NOMO-1 (cell line): ENCODE measurements around the gene STARD10.
"Not testable (repeated sequence)": the region's sequence is repeated elsewhere in the genome, so short reads cannot be mapped to it uniquely, and the experiment has no call there.

Experiments used
- DNase-seq, 2 experiments: peaks; one replicate each; lab custom pipeline; 2025; ENCODE audit not compliant: unreplicated experiment in 2 of 2; lab: John Stamatoyannopoulos, UW

The STARD10 gene

DNA sequence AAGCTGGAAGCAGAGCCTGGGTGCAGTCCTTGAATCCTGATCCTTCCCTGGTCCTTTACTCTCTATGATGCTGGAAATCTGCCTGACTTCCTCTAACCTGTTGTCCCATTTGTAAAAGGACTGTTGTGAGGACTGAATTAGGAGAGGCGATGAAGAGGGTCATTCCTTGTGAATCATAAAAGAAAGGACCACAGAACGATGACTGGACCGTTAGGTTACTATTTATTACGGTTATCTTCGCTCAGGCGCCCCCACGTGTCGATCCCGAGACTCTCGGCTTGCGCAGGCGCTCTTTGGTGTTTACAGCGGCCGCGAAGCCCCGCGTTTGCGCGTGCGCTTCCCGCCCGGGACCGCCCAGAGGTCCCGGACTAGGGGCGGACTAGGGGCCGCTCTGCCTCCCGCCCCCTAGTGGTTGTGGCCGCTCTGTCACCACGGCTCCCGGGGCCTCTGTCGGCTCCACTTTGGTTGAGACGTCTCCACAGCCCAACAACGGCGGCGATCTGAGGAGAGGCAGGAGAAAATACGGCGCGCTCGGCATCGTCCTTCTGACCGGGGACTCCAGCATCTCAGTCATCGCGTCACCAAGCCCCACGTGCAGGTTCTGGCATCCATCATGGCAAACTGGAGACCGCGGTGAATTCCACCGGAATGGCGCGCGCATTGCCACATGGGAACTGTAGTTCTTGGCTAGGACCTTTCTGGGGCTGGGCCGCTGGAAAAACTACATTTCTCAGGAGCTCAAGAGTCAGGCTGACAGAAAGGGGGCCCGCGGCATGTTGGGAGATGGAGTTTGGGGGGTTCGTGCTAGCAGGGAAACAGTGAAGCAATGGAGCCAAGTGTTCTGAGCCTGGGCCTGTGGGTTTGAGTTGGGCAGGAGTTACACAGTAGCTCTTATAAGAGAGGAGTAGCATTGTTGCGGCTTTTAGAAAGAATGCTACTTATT lies at the start of gene STARD10:
STARD10 (minus strand) TSS at position 623 of the 943 bp plus-strand sequence. CDS start 12,866 bp downstream, outside the sequence.
- DNase-seq, result peak; percentile 92 to 94

DNA sequence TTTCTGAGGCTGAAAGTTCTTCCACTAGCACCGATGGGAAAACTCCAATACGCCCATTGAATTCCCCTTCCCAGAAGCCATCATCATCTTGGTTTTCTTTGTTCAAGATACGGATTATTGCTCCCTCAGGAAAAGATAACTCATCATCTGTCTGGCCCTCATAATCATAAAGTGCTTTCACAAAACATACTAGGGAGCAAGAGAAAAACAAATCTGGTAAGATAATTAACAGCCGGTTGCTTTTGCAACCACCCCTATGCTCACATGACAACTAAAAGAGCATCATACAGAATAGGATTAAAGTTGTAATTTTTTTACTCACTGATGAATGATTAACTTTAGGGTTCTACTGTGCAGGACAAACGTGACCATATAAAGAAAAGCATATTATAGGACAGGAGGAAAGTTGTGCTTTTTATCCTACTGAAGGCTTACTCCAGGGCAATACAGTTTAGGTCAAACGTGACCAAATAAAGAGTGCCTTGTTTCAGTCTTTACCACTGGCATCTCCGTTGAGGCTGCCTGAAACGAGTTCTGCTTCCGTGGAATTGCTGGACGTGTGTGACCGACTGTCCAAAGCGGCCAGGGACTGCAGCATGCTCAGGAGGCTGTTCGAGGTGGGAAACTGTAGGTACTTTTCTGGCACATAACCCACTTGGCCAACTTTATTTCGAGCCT lies 48.9 kb upstream of the STARD10 start:
- DNase-seq, result no peak

GRCh38 chr11:72842126-72842525 lies 48.3 kb upstream of the STARD10 start:
- DNase-seq, result no peak

GRCh38 chr11:72841397-72841796 lies 47.5 kb upstream of the STARD10 start:
- no peak for DNase-seq

DNA sequence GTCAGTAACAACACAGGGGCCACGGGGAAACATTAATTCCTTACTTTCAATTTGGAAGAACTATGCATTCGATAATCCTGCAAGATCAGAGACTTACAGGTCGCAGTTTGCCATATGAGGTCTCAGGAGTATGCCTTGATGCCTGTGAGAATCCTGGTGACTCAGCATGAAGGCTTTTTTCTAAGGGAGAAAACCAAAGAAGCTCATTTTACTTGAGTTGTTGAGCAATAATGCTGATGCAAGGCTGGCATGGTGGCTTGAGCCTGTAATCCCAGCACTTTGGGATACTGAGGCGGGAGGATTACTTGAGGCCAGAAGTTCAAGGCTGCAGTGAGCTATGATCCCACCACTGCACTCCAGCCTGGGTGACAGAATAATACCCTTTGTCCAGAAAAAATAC lies 46.9 kb upstream of the STARD10 start:
- DNase-seq, result no peak

- no peak for DNase-seq
Measured at GRCh38 chr11:72838691-72839305, 45.0 kb upstream of the STARD10 start.

DNA sequence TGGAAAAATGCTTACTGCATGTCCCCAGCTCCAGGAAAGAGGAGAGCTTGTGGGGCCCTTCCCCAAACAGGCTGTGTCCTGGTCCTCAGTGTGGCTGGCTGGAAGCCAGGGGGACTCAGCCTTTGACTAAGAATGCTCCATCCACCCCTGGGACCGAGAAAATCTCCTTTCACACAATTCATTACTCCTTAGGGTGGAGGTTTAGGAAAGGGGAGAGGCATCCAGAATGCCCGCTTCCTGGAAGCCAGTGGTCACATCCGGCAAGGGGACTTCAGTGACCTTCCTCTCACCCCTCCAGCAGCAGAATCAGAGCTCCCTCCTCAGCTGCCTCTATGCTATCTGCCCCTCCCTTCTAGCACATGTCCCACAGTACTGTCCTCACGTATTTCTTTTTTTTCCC lies 42.3 kb upstream of the STARD10 start:
- no peak for DNase-seq

DNA sequence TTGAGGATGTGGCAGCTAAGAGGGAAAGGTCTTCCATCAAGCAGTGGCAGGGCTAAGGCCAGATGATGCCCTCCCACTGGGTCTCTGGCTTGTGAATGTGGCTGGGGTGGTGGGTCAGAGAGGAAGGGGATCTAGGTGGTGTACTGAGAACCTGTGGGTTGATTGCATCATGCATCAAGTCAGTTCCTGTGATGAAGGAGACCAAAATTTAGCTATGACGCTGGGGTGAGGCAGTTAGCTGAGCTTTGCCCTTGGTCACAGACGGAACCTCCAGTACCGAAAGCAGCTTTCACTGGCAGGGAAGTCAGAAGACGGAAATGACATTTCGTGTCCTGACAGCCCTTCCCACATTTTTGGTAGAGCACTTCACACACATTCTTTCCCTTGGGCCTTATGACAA lies 41.1 kb upstream of the STARD10 start:
- peak; percentile 36 to 76 for DNase-seq

DNA sequence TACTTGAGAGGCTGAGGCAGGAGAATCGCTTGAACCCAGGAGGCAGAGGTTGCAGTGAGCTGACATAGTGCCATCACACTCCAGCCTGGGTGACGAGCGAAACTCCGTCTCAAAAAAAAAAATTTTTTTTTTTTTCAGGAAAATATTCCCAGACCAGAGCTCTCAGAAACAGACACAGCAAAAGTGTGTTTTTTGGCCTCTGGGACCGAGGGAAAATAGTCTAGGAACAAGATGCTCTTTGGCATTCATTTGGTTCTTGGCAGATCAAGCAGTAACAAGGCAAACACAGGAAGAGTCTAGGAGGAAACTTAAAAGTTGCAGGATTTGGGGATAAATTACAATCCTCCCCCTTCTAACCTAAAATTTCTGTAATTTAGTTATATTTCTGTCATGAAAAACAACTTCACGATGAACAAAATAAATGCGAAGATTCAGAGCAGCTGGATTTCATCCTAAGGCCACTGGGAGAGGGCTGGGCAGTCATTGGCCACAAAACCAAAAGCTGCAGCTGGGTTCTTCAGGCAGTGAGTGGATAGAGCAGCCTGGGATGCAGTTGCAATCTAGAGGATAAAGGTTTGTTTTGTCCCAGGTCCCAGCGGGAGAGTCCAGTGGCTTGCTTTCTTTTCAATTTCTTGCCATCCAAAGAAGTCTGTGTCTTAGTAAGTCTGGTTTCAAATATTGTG lies 40.1 kb upstream of the STARD10 start:
- no peak for DNase-seq

DNA sequence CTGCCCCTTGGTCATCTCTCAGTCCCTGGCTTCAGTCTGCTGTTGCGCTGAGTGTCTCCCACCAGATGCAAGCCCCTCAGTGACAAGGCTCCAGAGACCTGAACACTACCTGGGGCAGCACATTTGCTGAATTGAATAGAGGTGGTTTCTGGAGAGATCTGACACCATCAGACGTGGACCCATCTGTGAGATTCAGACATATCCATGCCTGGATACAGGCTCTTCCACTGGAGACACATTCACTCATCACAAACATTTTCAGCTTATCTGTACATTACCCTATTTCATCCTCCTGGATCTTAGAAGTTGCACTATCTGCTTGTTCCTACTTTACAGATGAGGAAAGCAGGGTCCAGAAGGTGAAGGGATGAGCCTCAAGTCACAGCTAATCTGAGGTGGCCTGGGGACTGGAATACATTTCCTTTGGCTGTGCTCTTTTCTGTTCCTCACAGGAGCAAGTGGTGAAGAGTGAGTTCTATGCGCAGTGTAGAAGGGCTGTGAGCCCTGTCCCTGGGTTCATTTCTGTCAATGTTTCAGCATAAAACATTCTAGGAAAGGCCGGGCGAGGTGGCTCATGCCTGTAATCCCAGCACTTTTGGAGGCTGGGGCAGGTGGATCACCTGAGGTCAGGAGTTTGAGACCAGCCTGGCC lies 39.4 kb upstream of the STARD10 start:
- DNase-seq, result no peak

DNA sequence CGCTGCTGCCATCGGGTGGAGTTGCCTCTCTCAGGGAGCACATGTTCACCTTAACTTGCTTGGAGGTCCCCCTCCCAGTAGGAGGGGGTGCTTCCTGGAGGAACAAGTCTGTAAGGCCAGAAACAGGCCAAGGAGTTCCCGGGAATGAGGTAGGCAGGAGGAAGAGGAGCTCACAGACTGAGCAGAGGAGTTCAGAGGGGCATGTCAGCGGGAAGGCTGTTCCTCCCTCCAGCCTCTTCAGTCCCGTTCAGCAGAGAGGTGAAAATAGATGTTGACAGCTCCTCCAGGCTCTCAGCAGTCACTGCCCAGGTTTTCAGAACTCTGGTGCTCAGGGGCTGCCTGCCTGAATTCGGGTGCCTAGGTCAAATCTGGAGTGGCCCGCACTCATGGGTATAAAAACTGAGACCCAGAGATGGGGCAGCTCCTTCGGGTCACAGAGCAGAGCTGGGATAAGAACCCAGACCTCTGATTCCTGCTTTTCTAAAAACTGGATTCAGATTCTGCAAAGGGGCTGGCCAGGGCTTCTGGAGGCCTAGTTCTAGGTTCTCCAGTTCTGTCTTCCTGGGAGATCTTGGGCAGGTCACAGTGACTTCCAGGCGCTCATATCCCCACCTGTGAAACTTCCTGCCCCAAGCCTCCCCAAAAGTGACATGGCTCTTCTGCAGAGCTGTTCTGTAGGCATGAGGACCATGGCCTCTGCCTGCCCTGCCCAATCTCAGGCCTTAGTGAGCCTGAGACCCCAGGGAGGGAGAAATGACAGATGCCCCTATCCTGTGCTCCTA lies 38.6 kb upstream of the STARD10 start:
- no peak for DNase-seq

DNA sequence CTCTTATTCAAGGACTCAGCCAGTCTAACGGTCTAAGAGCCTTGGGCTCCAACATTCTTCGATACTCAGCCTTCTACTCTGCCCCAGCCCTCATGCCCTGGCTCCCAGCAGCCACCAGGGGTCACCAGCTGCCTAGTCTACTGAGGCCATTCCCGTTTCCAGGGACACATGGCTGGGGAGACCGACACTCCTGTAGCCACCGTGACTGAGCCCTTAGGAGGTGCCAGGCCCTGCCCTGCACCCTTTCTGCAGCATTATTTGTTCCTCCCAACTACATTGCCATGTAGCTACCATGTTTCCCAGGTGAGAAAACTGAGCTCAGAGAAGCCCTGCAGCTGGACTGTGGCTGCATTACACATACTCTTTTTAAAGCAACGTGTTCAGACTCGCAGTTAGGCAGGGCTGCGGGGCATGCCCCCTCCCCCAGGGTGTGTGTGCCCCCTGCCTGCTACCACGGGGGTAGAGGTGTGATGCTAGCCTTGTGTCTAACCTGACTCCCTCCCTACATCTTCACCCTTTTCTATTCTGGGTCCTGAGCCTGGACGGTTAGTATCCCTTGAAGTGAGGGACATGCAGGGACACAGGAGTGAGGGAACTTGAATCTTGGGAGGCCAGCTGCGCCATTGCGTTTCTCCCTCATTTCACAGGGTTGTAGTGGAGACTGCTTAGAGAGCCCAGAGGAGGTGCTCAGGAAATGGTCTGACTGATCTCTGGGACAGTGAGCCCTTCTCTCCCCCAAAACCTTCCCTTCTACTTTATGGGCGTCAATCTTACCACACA lies 37.9 kb upstream of the STARD10 start:
- DNase-seq, result peak; percentile 33 to 49

GRCh38 chr11:72829884-72830533 lies 36.2 kb upstream of the STARD10 start:
- DNase-seq, result no peak

GRCh38 chr11:72829178-72829577 lies 35.3 kb upstream of the STARD10 start:
- no peak for DNase-seq

DNA sequence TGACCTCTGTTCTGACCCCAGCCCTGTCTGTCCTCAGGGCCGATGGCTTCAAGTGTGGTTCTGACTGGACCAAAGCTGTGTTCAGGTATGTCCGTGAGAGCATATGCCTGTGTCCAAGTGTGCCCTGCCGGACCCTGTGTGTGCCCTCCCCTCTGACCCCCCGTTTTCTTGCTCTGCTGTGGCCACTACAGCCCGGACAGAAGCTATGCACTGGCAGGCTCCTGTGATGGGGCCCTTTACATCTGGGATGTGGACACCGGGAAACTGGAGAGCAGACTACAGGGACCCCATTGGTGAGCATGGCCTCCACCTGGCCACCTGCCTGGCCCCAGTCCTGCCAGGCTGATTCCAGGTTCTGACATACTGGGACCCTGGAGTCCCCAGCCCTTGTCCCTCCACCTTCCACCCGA lies 34.9 kb upstream of the STARD10 start:
- no peak for DNase-seq

- DNase-seq, result no peak
Measured at GRCh38 chr11:72828081-72828567, 34.3 kb upstream of the STARD10 start.

- not testable (repeated sequence) for DNase-seq
Measured at GRCh38 chr11:72827656-72828055, 33.8 kb upstream of the STARD10 start.

- no peak for DNase-seq
Measured at GRCh38 chr11:72826942-72827480, 33.2 kb upstream of the STARD10 start.
